ENCODE measurements around the gene GMFB. TPM values are rescaled to one million over a fixed set of nuclear protein-coding genes. Genes with fewer than 3 reads are reported as not detected.

Gene GMFB
- total RNA-seq, 4 donors from 2014 or later, result 41.8 to 111 (median 72.6) TPM

DNA sequence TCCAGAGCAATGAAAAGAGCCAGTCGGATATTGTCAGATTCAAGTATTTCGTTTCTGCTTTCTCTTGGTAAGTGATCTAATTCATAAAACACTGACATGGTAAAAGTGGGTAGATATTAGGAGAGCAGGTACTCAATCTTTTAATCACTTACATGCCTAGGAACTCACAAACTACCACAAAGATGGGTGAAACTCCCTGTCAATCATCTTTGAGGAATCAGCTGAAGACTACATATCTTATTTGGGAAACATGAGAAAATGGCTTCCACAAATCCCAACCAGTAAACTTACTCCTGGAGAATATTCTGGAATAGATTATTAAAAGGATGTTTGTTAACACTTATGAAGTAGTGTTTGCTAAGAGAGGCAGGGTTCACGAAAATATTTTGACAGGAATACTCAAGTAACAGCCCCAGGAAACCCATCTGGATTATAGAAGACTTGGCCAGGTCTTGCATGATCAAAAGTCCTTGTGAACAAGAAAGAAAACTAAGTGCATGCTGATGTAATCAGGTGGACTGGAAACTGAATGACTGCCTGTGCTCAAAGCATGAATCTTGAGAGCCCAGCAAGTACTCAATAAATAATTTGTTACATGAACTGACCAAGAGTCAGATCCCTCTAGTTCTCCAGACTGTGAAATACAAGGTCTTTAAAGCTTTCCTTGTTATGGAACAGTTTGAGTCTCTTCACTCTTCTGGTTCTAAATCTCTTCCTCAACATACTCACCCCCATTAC, 63.1 kb downstream of the GMFB start:
- no peak overlapping the region for H3K4me3 ChIP-seq
- H3K27ac ChIP-seq, result no peak overlapping the region
- TF ChIP-seq, protein P1, sequence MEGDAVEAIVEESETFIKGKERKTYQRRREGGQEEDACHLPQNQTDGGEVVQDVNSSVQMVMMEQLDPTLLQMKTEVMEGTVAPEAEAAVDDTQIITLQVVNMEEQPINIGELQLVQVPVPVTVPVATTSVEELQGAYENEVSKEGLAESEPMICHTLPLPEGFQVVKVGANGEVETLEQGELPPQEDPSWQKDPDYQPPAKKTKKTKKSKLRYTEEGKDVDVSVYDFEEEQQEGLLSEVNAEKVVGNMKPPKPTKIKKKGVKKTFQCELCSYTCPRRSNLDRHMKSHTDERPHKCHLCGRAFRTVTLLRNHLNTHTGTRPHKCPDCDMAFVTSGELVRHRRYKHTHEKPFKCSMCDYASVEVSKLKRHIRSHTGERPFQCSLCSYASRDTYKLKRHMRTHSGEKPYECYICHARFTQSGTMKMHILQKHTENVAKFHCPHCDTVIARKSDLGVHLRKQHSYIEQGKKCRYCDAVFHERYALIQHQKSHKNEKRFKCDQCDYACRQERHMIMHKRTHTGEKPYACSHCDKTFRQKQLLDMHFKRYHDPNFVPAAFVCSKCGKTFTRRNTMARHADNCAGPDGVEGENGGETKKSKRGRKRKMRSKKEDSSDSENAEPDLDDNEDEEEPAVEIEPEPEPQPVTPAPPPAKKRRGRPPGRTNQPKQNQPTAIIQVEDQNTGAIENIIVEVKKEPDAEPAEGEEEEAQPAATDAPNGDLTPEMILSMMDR (IDR thresholded peaks at IDR 0.05), result no peak
- TF ChIP-seq POLR2A (IDR thresholded peaks at IDR 0.05) (no peak), EP300 (IDR thresholded peaks at IDR 0.05) (no peak)
- H3K4me1 ChIP-seq, result peaks cover 0 to 2% (median 0%) of the 10 kb centered on the region in 4 donors
- DNase-seq (ENCODE audit: low spot score in 2 of 2), result no peak
- H3K9me3 ChIP-seq, result no peaks in the 10 kb centered on the region
- H3K27me3 ChIP-seq, result no peaks in the 10 kb centered on the region
- WGBS, 2 donors, result 88 to 91% methylated on average over 3 of the region's 3 CpGs
- H3K36me3 ChIP-seq, result peaks cover 0 to 76% (median 0%) of the 10 kb centered on the region in 3 donors

DNA sequence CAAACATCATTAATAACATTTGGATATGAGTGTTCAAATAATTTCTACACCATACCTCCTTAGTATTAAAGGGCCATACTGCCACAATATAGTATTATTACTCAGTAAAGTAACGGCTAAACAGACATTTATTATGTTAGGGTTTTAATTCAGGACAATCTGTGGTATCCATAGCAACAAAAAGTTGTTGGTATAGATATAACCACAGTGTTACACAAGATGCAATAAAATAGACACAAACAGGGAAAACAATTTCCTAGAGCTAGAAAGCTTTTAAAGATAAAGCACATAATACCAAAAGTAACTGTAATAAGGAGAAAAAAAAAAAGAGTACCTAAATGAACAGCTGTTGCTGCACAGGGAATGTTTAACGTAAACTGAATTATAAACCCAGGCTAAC, 63.7 kb downstream of the GMFB start:
- Histone ChIP-seq H3K27me3 (no peaks in the 10 kb centered on the region), H3K4me3 (no peak overlapping the region), H3K36me3 (peaks cover 0 to 70% (median 0%) of the 10 kb centered on the region in 3 donors), H3K27ac (no peak overlapping the region), H3K9me3 (no peaks in the 10 kb centered on the region), H3K4me1 (peaks cover 0 to 6% (median 0%) of the 10 kb centered on the region in 4 donors)
- DNase-seq (ENCODE audit: low spot score in 2 of 2), result no peak
- 64 to 90% methylated on average over 2 of the region's 2 CpGs for WGBS, 2 donors
- TF ChIP-seq EP300 (IDR thresholded peaks at IDR 0.05), result no peak
- TF ChIP-seq, protein P1 (IDR thresholded peaks at IDR 0.05), result no peak
- TF ChIP-seq POLR2A (IDR thresholded peaks at IDR 0.05), result no peak

Other genes with a start within 250 kb of the GMFB start
- 1 to 10 TPM in 2 of 4 donors, not detected in 2; 3.6 to 4.6 TPM for gene CDKN3, start 92.0 kb downstream of the GMFB start, total RNA-seq
- gene CNIH1, start 47.6 kb downstream of the GMFB start, total RNA-seq, result 10 to 100 TPM; 29.3 to 61.8 (median 59.5) TPM
- 10 to 100 TPM; 16.5 to 28.8 (median 21.2) TPM for gene CGRRF1, start 20.9 kb upstream of the GMFB start, total RNA-seq
- 10 to 100 TPM; 39.8 to 53.3 (median 48.0) TPM for gene SAMD4A, start 78.1 kb upstream of the GMFB start, total RNA-seq